Measurements from ENCODE around the gene PARD3B.

Gene PARD3B

DNA sequence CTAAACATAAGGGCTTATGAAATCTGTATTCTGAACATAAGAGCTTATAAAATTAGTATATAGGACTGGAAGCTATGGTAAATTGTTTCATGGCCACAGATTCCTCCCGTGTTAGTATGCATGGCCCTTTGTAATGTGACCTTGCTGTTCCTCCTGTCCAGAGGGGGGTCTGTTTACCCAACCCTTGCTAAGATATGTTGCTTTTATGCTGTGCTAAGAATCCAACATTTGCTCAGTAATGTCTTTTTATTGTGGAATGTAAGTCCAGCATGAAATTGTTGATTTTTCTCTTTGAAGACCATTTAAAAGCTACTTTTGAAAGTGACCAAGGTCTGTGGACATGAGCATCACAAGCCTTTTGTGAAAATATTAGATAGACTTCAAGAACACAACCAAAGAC, 485.4 kb downstream of the PARD3B start:
- DNase-seq (ENCODE audit: insufficient read length, low spot score), result no peak
- FAIRE-seq, result no peak

DNA sequence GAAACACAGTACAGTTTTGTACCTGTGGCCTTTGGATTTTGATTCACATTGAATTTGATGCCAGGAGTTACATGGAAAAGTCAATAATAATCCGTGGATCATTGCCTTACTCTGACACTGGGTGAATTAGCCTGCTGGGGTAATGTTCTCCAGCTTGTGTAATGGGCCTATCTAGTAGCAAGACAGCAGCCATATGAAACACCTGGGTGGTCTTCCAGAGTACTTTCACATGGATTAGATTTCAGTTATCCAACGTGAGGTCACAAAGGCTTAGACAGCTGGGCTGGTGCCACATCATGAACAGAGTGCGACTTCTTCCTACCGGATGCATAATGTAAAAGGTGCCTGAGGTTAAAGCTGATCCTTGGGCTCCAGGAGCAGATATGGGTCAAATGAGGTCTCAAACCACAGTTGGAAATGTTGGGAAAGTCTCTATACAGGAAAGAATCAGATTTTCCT, 486.8 kb downstream of the PARD3B start:
- no peak for DNase-seq (ENCODE audit: insufficient read length, low spot score)
- no peak for FAIRE-seq

DNA sequence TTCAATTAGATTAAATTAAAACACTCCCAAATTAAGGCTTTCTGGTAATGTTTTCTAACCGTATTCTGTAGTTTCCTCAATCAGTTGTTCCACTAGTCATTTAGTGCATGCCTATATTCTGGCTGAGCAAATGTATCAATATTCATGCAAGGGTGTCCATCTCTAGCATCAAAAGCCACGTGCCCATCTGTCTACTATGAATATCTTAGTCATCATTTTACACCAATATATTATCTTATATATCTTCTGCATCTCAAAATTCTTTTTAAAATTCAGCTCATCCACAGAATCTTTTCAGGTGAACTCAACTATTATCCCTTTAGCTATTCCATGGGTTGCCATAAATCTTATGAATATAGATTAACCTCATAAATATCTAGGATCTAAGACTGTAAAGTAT, 488.2 kb downstream of the PARD3B start:
- FAIRE-seq (no peak), DNase-seq (ENCODE audit: insufficient read length, low spot score) (no peak)

DNA sequence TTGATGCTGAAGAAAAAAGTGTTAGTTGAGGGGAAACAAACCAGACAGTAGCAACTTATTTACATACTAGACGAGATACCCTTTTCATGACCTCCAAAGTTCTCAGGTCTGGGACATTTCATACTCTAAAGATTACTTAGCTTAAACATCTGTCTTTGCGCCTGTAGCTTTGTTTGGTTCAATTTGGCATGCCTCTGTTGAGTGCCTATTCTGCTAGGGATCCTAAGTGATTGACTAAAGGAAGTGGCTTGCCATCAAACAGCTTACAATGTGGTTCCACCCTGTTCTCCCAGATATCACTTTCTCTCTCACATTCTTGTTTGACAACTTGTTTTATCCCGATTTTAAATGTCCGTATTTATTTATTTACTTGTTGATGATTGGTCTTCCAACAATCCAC, 488.8 kb downstream of the PARD3B start:
- DNase-seq (ENCODE audit: insufficient read length, low spot score), result no peak
- no peak for FAIRE-seq

DNA sequence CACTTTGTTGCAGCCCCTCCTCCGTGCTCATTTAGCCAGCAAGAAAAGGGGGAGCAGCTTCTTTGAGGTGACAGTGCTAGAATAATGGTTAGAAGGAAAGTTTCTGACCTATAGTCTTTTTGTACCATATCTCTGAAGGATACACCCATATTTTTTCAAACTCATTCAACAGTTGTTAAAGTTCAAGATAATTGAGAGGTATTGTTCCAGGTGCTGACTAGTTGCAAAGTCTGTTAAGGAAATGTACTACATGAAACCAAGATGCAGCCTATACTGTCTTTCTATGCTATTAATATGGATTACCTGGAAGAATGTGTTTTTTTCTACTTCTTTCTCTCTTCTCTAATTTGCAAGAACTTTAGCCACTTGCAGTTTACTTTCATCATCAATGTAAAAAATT, 495.0 kb downstream of the PARD3B start:
- DNase-seq (ENCODE audit: insufficient read length, low spot score) (no peak), FAIRE-seq (no peak)

DNA sequence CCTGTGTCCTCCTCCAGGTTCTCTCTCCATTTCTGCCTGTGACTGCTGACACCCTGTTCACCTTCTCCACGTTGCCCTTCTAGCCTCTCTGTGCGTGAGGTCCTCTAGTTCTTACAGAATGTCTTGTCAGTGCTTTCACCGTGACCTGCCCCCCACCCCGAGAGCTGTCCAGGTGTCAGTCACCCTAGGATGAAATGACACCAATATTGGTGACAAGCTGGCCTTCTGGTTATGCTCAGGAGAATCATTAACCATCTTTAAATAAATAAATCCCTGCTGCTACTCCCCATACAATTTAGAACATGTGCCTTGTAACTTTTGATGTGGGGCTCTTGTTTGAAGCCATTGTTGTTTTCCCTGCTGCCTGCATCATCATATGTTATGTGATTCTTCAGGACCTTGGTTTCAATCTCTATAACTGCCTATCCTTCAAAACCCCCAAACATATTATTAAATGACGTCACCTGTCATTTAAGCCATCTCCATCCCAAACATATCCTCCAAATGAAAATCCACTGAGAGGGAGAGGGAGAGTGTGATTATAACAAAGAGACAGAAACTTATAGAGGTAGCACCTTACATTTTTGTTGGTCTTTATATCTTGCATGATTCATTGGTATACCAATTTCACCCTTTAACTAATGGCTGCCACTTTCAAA, 496.3 kb downstream of the PARD3B start:
- DNase-seq (ENCODE audit: insufficient read length, low spot score) (no peak), FAIRE-seq (no peak)

DNA sequence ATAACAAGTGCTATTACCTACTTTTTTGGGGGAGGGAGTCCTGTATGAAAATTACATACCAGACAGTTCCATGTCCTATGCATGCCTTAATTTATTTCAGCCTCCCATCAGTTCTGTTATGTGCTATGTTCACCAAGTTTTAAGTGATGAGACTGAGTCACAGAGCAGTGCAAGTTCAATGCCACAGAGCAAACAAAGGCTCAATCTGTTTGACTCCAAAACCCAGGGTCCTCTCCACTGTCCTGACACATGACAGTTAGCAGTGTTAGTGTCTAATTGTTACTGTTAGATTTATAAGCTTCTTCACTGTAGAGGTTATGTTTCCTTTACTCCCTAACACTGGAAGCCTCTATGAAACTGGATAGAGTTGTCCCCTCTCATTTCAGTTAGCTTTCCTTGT, 498.0 kb downstream of the PARD3B start:
- FAIRE-seq (no peak), DNase-seq (ENCODE audit: insufficient read length, low spot score) (no peak)

DNA sequence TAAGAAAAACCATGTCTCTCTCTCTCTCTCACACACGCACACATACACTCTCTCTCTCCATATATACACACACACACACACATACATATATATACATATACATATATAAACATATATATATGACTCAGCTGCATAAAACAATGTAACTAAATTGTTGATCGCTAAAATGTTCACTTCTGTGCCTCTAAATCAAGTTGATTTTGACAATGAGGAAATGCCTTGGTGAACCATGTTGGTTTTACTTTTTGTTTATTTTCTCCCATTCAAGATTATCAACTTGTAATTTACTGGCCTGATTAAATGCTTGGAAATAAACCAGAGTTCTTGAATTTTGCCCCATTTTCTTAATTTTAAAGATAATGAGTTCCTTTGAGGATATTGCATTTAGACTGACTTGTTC, 500.4 kb downstream of the PARD3B start:
- no peak for FAIRE-seq
- no peak for DNase-seq (ENCODE audit: insufficient read length, low spot score)

DNA sequence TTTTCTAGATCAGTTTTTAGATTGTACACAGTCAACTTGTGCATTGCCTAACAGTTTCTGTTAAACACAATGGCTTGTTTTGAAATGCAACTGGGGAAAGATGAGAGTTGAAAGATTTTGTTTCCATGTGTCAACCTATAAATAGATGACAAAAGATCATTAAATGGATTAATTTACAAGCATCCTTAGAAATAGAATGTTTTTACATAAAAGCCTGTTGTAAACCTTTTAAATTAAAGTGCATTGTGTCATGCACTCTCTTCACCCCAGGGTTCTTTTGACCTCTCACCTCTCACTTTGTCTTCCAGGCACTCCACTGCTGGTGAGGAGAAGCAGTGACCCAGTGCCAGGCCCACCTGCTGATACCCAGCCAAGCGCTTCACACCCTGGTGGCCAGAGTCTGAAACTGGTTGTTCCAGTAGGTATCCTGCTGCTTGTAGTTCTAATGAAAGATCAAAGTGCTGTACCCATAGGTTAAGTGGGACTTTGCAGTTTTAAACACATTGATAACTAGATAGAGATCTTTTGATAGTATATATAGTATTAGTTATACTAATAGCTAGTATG, 502.1 kb downstream of the PARD3B start:
- FAIRE-seq (no peak), DNase-seq (ENCODE audit: insufficient read length, low spot score) (no peak)

DNA sequence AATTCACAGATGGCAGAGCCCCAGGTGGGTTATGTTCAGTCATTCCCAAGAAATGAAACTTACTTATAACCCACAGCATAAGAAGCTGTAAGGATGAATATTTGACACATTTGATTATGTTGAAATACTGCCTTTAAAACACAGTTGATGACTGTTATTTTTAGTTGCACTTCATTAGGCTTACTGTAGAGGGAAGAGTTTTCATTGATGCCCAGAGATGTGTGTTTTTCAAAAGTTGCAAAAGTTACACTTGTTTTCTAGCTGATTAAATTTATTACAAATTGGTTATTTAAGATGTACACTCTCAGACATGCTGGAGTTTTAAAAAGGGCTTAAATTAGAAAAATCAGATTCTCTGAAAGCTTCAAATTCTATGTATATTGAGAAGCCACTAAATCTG, 506.1 kb downstream of the PARD3B start:
- DNase-seq (ENCODE audit: insufficient read length, low spot score) (no peak), FAIRE-seq (no peak)

DNA sequence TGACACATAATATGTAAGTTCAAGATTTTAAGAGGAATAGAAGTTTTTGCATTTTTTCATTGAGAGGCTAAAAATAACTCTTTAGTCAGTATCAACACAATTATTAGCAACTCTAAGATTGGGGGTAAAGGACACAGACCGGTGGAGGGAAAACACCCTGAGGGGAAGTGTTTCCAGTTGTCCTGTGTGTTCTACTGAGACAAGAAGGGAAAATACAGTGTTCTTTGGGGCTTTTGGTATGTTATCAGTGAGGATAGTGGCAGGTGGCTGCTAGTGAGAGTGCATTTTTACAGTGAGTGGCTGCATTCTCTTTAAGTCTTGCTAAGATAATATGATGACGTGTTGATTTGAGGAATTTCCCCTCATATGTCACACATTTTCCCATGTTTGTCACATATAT, 507.5 kb downstream of the PARD3B start:
- FAIRE-seq (no peak), DNase-seq (ENCODE audit: insufficient read length, low spot score) (no peak)

DNA sequence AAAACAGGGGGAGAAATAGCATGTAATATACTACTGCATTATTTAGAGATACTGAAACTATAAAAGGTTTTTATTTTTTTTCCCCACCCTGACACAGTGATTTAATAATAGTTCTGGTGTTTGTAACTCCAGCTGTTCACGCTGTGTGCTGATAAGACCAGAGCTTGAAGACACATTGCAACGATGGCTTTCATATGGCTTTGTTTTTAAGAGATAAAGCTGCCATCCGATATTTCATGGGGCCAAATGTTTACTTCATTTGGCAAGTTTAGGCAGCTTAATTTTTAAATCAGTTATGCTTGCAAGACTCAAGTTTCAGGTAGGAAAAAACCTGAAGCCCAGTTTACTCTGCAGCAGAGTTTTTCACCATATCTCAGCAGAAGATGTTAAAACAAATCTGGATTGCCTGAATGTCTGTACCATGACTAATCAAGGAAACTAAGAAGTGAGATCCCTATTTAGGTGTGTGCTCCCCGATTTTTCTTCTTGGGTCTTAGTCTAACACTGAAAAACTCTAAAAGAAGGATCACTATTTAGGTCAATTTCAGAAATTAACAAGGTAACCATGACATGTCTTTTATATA, 508.6 kb downstream of the PARD3B start:
- DNase-seq (ENCODE audit: insufficient read length, low spot score), result no peak
- no peak for FAIRE-seq

DNA sequence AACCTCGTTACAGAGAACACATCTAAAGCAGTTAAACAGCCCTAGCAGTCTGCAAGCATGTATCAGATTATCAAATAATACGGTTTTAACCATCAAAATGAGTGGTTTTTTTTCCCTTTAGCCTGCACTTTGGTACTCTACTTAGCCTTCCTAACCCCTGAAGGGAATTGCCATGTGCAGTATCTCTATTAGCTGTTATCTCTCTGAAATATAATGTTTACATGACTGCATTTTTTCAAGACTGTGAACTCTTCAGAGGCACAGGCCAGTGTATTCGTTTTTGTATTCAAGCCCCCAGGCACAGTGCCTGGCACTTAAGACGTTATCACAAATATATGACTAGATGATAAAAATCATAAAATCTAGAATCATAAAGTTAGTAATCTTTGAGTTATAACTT, 509.5 kb downstream of the PARD3B start:
- FAIRE-seq (no peak), DNase-seq (ENCODE audit: insufficient read length, low spot score) (no peak)

DNA sequence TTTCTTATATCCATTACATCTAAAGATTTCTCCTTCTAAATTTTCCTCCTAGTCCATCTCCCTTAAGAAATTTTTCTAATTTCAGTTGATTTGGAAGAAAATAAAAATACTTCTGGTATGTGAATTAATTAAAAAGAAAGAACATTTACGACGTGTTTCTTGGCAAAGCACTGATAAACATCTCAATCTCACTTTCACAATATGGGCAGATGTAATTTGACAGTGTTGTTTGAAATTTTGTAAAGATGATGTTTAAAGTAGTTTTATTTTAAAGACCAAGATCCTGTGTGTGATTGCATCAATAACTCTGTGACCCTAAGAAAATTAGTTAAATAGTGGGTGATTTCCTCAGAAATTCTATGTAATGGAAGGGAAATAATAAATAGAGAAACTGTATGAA, 510.0 kb downstream of the PARD3B start:
- no peak for DNase-seq (ENCODE audit: insufficient read length, low spot score)
- no peak for FAIRE-seq

DNA sequence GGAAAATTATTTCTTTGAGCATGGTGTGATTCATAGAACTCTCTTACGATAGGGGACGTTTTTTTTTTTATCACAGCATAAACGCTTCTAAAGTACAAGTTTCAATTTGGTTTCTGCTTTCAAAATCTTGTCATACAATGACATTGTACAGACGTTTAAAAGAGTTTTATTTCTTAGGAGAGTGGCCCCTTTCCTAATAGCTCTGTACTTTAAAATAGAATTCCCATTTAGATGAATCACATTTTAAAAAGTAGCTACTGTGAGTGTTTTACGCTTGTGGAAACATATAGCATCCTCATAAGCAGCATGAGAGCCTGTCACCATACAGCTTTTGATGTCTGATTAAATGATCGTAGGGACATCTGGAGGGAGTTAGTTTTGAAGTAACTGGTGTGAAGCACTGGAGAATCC, 510.9 kb downstream of the PARD3B start:
- no peak for FAIRE-seq
- DNase-seq (ENCODE audit: insufficient read length, low spot score), result no peak

DNA sequence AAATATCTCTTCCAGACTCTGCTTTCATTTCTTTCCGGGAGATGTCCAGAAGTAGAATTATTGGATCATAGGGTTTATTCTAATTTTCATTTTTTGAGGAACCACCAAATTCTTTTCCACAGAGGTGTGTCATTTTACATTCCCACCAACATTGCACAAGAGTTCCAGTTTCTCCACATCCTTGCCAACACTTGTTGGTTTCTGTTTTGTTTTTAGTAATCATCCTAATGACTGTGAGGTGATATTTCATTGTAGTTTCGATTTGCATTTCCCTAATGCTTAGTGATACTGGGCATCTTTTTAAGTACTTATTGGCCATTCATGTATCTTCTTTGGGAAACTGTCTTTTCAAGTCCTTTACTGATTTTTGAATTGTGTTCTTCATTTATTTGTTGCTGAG, 513.1 kb downstream of the PARD3B start:
- FAIRE-seq, result no peak

DNA sequence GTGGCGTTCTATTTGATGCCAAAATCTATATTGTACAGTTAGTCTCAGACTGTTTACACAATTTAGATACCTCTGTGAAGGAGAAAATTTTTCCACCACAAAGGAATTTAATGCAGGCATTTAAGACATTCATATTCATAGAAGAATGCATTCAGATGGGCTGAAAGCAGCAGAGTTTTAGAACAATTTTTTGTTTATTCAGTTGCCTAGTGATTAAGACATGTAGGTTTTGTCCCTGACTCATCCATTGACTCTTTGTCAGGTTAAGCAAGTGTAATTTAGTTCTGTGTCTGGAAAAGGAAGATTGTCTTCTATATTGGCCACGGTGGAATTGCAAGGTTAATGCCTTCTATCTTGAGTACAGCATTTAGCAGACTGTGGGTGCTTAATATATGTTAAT, 515.0 kb downstream of the PARD3B start:
- DNase-seq (ENCODE audit: insufficient read length, low spot score) (no peak), FAIRE-seq (no peak)

More for the DNA sequence above, 513.1 kb downstream of the PARD3B start:
- DNase-seq (ENCODE audit: insufficient read length, low spot score), result no peak

DNA sequence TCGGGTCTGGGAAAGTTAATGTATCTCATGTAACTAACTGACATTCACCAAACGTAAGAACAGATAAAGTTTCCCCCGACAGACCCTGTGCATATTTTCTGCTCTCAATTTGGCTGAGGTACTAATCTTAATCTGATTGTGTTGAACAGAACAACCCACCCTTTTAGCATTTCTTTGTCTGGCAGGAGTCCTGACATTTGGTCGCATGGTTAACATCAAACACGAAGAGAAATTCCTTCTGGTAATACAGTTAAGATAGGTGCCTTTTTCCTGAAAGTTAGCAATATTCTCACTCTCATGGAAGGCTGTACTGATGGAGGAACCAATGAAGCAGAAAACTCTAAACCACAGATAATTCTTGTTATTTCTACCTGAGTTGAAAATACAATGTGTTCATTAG, 520.8 kb downstream of the PARD3B start:
- DNase-seq (ENCODE audit: insufficient read length, low spot score) (no peak), FAIRE-seq (no peak)

DNA sequence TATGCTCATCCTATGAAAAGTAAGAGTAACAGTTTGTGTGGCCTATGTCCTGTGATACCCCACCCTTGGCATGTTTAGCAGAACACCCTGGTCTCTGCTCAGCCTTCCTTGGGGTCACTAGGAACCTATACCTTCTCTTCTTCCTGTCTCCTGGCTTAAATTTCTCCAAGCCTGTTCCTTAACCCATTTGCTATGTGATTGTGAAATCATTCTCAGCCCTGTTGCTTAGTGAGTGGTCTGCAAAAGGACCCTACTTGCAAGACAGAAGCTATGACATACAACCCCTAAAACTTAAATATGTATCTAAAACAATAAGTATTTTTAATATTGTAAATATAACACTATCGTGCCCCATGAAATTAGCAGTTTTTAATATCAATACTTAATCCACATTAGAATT, 524.7 kb downstream of the PARD3B start:
- FAIRE-seq, result no peak
- DNase-seq (ENCODE audit: insufficient read length, low spot score), result no peak

DNA sequence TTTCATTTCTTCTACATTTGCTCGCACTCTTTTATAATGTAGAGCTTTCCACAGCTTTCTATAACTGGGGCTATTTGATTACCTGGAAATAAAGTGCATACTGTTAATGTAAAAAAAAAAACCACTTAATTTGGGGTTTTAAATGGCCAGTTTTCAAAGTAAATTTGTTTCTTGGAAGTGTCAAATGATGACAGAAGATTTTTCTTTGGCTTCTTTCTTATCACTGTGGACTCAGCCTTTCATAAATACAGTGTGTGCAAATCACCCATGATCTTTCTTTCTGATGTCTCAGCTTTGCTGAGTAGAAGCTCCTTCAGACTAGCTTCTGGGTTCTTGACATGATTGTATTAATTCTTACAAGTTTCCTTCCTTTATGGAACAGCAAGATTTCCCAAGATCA, 525.6 kb downstream of the PARD3B start:
- FAIRE-seq (no peak), DNase-seq (ENCODE audit: insufficient read length, low spot score) (no peak)

DNA sequence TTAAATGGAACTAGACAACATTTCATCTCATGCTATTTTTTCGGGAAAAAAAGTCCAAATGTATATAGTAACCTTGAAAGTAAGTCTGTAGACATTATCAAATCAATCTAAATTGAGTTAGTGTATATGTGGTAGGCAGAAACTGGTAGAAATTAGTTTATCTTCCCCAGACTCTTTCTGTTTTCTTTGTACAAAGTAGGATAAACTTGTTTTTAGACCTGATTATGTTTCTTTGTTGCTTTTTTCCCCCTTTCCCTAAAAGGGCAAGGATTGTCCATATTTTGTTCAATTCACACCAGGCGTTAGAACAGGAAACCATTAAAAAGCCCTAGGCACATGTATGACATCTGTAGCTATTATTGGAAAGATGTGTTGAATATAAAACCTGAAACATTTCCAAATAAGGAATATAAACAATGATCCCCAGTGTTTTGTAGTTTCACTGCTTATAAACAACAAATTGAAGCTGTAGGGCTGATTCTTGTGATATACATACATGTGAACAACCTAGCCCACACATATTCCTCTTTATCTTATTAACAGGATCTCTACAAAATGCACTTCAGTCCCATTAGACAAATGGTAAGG, 528.3 kb downstream of the PARD3B start:
- DNase-seq (ENCODE audit: insufficient read length, low spot score) (no peak), FAIRE-seq (no peak)

DNA sequence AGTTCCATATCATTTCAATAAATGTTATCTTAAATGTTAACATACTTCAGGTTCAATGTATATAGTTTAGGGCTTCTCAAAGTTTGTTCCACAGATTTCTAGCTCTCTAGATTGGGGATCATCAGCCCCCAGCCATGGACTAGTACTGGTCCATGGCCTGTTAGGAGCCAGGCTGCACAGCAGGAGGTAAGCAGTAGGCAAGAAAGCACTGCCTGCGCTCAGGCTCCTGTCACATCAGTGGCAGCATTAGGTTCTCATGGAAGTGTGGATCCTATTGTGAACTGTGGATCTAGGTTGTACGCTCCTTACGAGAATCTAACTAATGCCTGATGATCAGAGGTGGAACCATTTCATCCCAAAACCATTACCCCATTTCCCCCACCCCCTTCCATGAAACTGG, 531.1 kb downstream of the PARD3B start:
- DNase-seq (ENCODE audit: insufficient read length, low spot score) (no peak), FAIRE-seq (no peak)
